Liver (tissue), 3 donors: ENCODE measurements around the gene PRR22.

Experiments used
- ATF3 ChIP-seq: IDR thresholded peaks from 2 replicates; pipeline ENCODE4 v1.6.1; 2016; ENCODE audit warnings: antibody characterized with exemption
- CTCF ChIP-seq: fragments of 150-350 bp; IDR thresholded peaks from 2 replicates; pipeline ENCODE4 v1.5.1; 2017; ENCODE audit warnings: improper control_type of control experiment, low read depth, low read length; ENCODE audit not compliant: missing input control
- EGR1 ChIP-seq, 2 donors: IDR thresholded peaks; 2 replicates each; pipeline ENCODE4 v1.6.1; 2016 to 2018; ENCODE audit warnings: antibody characterized with exemption in 2 of 2, low read depth in 2 of 2
- GABPA ChIP-seq, 2 donors: IDR thresholded peaks in 1 of 2; conservative IDR thresholded peaks in 1 of 2; 2 replicates each; pipeline ENCODE4 v1.6.1; 2016; ENCODE audit warnings: antibody characterized with exemption in 2 of 2, mild to moderate bottlenecking in 1 of 2, moderate library complexity in 1 of 2
- JUND ChIP-seq, 2 donors: IDR thresholded peaks; 2 replicates each; pipeline ENCODE4 v1.6.1; 2016; ENCODE audit warnings: antibody characterized with exemption in 2 of 2
- MAX ChIP-seq: IDR thresholded peaks from 2 replicates; pipeline ENCODE4 v1.6.1; 2016; ENCODE audit warnings: antibody characterized with exemption
- RAD21 ChIP-seq, 2 donors: IDR thresholded peaks; 2 replicates each; pipeline ENCODE4 v1.6.1; 2016; ENCODE audit warnings: antibody characterized with exemption in 2 of 2, mild to moderate bottlenecking in 2 of 2
- REST ChIP-seq: IDR thresholded peaks from 2 replicates; pipeline ENCODE4 v1.6.1; 2016; ENCODE audit warnings: antibody characterized with exemption, mild to moderate bottlenecking
- TAF1 ChIP-seq: conservative IDR thresholded peaks from 2 replicates; pipeline ENCODE4 v1.6.1; 2016; ENCODE audit warnings: antibody characterized with exemption, mild to moderate bottlenecking
- ZBTB33 ChIP-seq: IDR thresholded peaks from 2 replicates; pipeline ENCODE4 v1.6.1; 2016; ENCODE audit warnings: antibody characterized with exemption
- donor health status: healthy.
- donor health status: healthy.

GRCh38 chr19:5800361-5801270, 16.1 kb upstream of the PRR22 start:
- TF ChIP-seq ZBTB33 (peak; percentile 83), GABPA (IDR thresholded peaks at IDR 0.05 in 1 of 2, conservative IDR thresholded peaks at IDR 0.05 in 1 of 2) (peak in 1 of 2 donors; percentile 31), CTCF (no peak), ATF3 (peak; percentile 53), TAF1 (no peak), REST (peak; percentile 52), MAX (peak; percentile 97), EGR1 (IDR thresholded peaks at IDR 0.05; ENCODE audit: low read depth in 2 of 2) (peak; percentile 45 to 85), RAD21 (IDR thresholded peaks at IDR 0.05) (peak; percentile 45 to 52), JUND (IDR thresholded peaks at IDR 0.05) (peak; percentile 51 to 70)
